GM19397 (cell line): ENCODE measurements around the gene GPR55.

Experiments
- ATAC-seq: cut with Tn5 transposase; IDR thresholded peaks from one replicate; pipeline ENCODE4 v1.9.1; 2021; ENCODE audit warnings: mild to moderate bottlenecking, moderate library complexity; ENCODE audit not compliant: unreplicated experiment

The GPR55 gene

GRCh38 chr2:230902180-230902899 lies 22.7 kb downstream of the GPR55 start:
- ATAC-seq: no peak

DNA sequence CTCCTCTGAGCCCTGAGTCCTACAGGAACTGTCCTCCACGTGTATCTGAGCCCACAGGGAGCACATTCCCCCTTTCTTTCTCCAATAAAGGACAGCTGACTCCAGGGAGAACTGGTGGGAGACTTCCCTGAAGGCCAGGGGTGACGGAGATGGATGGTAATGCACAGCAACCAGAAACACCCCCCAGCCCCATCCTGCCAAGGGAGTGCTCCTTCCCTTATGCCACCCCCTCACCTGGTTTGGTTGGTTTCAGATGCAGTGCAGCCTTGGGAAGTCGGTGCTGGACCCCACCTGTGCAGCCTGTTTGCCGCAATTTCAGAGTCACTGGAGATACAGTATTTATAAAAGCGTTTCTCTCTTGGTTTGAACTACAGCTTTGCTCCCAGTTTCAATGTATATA lies 24.0 kb downstream of the GPR55 start:
- no peak for ATAC-seq

DNA sequence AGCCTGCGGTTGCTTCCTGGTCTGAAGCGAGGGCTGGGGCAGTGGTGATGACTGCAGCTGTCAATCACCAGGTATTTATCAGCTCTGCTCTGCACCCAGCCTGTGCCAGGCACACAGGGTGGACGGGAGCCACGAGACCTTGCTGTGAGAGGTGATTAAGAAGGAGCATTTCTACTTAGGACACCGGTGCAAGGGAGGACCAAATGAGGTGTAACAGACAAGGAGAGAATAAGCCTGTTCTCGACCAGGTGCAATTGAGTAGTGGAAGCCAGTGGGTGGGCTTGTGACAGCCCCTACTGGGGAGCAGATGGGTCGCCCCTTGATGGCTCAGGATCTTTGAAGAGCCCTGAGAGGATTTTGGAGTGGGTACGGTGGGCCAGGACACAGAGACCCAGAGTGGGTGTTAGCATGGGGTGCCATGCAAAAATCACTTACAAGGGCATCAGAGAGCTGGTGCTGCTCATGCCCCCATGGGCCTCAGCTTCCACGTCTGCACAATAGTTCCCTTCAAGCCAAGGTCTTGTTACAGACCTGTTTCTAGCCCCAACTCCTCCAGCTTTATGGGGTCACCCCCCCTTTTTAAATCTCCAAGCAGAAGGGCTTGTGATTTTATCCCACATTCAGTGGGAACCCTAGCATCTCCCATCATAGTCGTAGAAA lies 24.6 kb downstream of the GPR55 start:
- no peak for ATAC-seq

- ATAC-seq: no peak
Observed at GRCh38 chr2:230899786-230900185, 25.3 kb downstream of the GPR55 start.

- no peak for ATAC-seq
Observed at GRCh38 chr2:230899287-230899686, 25.8 kb downstream of the GPR55 start.

- no peak for ATAC-seq
Observed at GRCh38 chr2:230898713-230899091, 26.3 kb downstream of the GPR55 start.

- no peak for ATAC-seq
Observed at GRCh38 chr2:230898016-230898712, 26.9 kb downstream of the GPR55 start.

GRCh38 chr2:230896346-230897115 lies 28.5 kb downstream of the GPR55 start:
- ATAC-seq: no peak

GRCh38 chr2:230895536-230896345 lies 29.3 kb downstream of the GPR55 start:
- ATAC-seq: no peak

DNA sequence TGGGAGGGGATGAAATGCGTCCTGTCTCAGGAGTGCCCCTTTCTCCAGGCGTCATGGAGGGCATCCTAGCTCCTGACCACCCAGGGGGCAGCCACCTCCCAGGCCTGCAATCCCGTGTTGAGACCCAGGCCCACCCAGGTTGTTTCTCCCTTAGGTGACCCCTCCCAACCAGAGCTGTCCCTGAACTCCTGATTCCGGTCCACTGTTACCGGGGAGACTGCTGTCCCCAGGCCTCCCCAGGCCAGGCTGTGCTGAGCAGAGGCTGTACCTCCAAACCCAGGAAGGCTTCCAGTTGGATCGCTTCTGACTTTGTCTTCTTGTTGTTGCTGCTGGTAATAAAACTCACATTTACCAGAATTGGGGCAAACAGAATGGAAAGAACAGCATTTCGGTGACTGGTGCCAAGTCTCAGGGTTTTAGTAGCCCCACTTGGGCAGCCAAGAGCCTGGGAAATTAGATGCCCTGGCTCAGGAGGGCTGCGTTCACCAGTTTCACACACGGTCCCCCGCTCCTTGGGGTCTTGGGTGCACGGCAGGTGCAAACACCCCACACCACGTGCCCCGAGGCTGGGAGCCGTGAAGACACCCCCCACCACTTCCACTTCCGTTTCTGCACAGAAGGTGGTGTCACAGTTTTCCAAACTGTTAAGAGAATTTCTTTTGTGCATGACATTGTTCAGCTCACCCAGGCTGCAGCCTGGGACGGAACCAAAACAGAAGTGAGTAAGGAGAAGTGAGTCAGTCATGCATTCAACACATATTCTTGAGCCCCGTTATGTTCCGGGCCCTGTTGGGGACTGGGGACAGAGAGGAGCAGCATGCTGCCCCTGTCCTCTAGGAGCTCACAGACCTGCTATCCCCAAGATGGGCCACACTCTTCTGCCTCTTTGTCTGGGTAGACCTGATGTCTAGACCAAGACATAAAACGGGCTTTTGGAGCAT lies 30.9 kb downstream of the GPR55 start:
- peak; percentile 4 for ATAC-seq

DNA sequence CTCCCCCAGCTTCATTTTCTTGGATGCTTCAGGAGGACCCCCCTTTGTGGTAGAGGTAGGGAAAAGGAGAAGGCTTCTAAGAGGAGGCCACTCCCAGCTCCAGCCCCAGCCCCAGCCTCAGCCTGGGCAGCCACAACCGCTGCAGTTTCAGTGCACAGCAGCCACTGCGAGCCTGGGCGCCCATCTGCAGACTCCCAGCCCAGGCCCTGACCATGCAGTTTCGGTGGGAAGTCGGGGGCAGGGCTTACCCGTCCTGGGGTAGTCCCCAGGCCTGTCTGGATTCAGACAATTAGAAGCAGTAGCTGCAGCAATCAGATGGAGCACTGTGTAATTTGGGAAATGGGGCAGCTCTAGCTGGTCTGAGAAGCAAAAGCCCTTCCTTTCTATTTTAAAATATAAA lies 31.7 kb downstream of the GPR55 start:
- peak; percentile 64 for ATAC-seq

GRCh38 chr2:230891509-230891908 lies 33.5 kb downstream of the GPR55 start:
- ATAC-seq: no peak

- no peak for ATAC-seq
Observed at GRCh38 chr2:230891064-230891463, 34.0 kb downstream of the GPR55 start.

GRCh38 chr2:230890646-230891045 lies 34.4 kb downstream of the GPR55 start:
- no peak for ATAC-seq

DNA sequence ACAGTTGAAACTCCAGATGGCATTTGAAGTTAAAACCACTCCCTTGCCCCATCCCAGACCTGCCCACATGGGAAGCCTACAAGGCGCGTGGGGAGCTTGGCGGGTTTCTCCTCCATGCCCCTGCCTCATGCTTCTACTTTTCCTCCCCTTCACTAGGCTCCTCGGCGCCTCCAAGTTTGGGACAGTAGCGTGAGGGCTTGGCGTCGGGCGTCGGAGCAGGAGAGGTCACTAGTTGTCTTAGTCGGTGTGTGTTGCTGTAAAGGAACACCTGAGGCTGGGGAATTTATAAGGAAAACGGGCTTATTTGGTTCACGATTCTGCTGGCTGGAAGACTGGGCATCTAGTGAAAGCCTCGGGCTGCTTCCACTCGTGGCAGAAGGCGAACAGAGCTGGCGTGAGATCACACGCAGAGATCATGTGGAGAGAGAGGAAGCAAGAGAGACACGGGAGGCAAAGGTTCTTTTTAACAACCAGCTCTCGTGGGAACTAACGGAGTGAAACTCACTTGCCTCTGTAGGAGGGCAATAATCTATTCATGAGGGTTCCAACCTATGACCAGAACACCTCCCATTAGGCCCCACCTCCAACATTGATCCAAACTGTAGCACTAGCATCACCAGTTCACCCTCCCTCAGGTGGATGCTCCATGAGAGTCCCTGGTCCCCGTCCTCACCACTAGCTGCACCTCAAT lies 35.0 kb downstream of the GPR55 start:
- no peak for ATAC-seq

- ATAC-seq: no peak
Observed at GRCh38 chr2:230888824-230889400, 36.1 kb downstream of the GPR55 start.

DNA sequence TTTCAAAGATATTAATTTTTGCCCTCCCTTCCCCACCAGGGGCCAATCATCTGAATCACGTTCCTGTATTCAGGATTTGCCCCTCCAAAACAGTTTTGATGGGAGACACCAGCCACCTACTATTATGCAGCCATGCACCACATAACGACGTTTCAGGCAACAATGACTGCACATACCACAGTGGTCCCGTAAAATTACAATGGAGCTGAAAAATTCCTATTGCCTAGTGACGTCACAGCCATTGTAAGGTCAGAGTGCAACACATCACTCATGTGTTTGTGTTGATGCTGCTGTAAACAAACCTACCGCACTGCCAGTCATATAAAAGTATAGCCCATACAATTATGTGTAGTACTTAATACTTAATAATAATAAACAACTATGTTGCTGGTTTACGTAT lies 37.7 kb downstream of the GPR55 start:
- ATAC-seq: no peak

- no peak for ATAC-seq
Observed at GRCh38 chr2:230886671-230887071, 38.4 kb downstream of the GPR55 start.
